C4-2B (cell line): ENCODE results near the gene SPRED2.

Experiments used
- ZFX ChIP-seq: fragments of 450-650 bp; IDR thresholded peaks from 2 replicates; pipeline ENCODE4 v1.6.1; 2017
- TF ChIP-seq, protein P1 (sequence below): fragments of 450-650 bp; conservative IDR thresholded peaks from 2 replicates; pipeline ENCODE4 v1.5.1; 2017; ENCODE audit warnings: mild to moderate bottlenecking

DNA sequence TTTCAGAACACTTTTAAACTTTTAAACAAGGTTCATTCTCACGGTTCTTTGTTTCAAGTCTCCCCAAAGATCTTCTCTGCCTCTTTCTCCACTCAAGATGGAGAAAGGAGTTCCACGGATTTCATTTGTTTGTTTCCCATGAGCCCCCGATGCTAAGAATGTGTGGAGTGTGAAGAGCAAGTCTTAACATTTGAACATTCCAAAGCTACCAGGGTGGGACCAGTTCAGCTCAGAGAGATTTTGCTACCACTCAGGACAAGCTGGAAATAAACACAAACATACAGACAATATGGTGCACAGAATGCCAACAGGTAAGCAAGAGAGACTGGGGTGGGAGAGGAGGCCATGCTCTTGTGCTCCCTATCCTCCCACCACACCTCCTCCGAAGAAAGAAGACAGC, 56.7 kb downstream of the SPRED2 start:
- TF ChIP-seq, protein P1, sequence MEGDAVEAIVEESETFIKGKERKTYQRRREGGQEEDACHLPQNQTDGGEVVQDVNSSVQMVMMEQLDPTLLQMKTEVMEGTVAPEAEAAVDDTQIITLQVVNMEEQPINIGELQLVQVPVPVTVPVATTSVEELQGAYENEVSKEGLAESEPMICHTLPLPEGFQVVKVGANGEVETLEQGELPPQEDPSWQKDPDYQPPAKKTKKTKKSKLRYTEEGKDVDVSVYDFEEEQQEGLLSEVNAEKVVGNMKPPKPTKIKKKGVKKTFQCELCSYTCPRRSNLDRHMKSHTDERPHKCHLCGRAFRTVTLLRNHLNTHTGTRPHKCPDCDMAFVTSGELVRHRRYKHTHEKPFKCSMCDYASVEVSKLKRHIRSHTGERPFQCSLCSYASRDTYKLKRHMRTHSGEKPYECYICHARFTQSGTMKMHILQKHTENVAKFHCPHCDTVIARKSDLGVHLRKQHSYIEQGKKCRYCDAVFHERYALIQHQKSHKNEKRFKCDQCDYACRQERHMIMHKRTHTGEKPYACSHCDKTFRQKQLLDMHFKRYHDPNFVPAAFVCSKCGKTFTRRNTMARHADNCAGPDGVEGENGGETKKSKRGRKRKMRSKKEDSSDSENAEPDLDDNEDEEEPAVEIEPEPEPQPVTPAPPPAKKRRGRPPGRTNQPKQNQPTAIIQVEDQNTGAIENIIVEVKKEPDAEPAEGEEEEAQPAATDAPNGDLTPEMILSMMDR: no peak
- no peak for TF ChIP-seq ZFX
